HCT116 (cell line): ENCODE measurements around the gene LTBP4. TPM values are rescaled to one million over a fixed set of nuclear protein-coding genes. Genes with fewer than 3 reads are reported as not detected.

ENCODE experiments used
- ATAC-seq: fragments of 200-7000 bp; cut with Tn5 transposase; 2 replicates; pipeline ENCODE4 v1.9.1; 2020; ENCODE audit warnings: mild to moderate bottlenecking, moderate library complexity
- BruUV-seq: library from RNA; stranded (reverse); fragments of 400-500 nt; replicated peaks from 2 replicates; lab custom pipeline; 2021; lab: Mats Ljungman, UMichigan
- CTCF ChIA-PET: fragments of 300-600 bp; sonication (Branson Sonifier 250); formaldehyde crosslinking; loops from one replicate; lab custom pipeline; 2021; ENCODE audit warnings: antibody characterized with exemption; lab: Charles Lee
- POLR2A ChIA-PET: fragments of 300-600, 350-600 bp; sonication (Branson Sonifier 250); formaldehyde crosslinking; loops from one replicate; lab custom pipeline; 2021; ENCODE audit warnings: antibody characterized with exemption; lab: Charles Lee
- RAD21 ChIA-PET, 2 experiments: fragments of 300-600 bp; sonication (Branson Sonifier 250); formaldehyde crosslinking; loops; one replicate each; lab custom pipeline; 2023; ENCODE audit warnings: low total read pairs in 2 of 2; ENCODE audit not compliant: uncharacterized antibody in 2 of 2, unreplicated experiment in 2 of 2, low non-redundant PET in 1 of 2; lab: Charles Lee
- DNase-seq: peaks from one replicate; pipeline ENCODE4 v3.0.0-alpha.2; 2010; ENCODE audit warnings: low read depth, low spot score
- H2AFZ ChIP-seq: fragments of 200-600 bp; shearing (Covaris generic), sonication (generic); 2 replicates; pipeline ENCODE4 v1.6.1; 2017; ENCODE audit warnings: low read depth, mixed run types, mixed read lengths, antibody characterized with exemption, low read length; ENCODE audit not compliant: poor library complexity, severe bottlenecking
- H3K27ac ChIP-seq: 2 replicates; pipeline ENCODE4 v1.5.1; 2012; ENCODE audit warnings: low read depth, low read length
- H3K27me3 ChIP-seq: fragments of 200-600 bp; sonication (generic); 2 replicates; pipeline ENCODE4 v1.6.1; 2016; ENCODE audit warnings: mixed run types, low read length, mixed read lengths; ENCODE audit not compliant: insufficient read depth
- H3K36me3 ChIP-seq, 2 experiments: fragments of 200-500 bp in 1 of 2; fragments of 200-600 bp in 1 of 2; sonication (Bioruptor generic) in 1 of 2; sonication (generic) in 1 of 2; 2 replicates each; pipeline versions ENCODE4 v1.5.1 to v1.6.1; 2014 to 2016; ENCODE audit warnings: low read length in 2 of 2, inconsistent platforms in 1 of 2, mixed read lengths in 1 of 2, mixed run types in 1 of 2; ENCODE audit not compliant: insufficient read depth in 2 of 2, control insufficient read depth in 1 of 2
- H3K4me1 ChIP-seq, 2 experiments: fragments of 200-600 bp in 1 of 2; sonication (generic) in 1 of 2; 2 replicates each; pipeline versions ENCODE4 v1.5.1 to v1.6.1; 2012 to 2017; ENCODE audit warnings: low read length in 2 of 2, inconsistent platforms in 1 of 2, mild to moderate bottlenecking in 1 of 2, mixed read lengths in 1 of 2, mixed run types in 1 of 2, moderate library complexity in 1 of 2; ENCODE audit not compliant: insufficient read depth in 2 of 2, control insufficient read depth in 1 of 2
- H3K4me2 ChIP-seq: fragments of 200-600 bp; sonication (generic); 2 replicates; pipeline ENCODE4 v1.6.1; 2017; ENCODE audit warnings: mixed run types, low read length, mixed read lengths
- H3K4me3 ChIP-seq, 2 experiments: fragments of 200-600 bp in 1 of 2; sonication (generic) in 1 of 2; replicated peaks in 1 of 2; 2 replicates each; pipeline ENCODE4 v1.5.1; 2011 to 2016; ENCODE audit warnings: low read length in 2 of 2, control low read depth in 1 of 2, low read depth in 1 of 2, mild to moderate bottlenecking in 1 of 2, mixed read lengths in 1 of 2, mixed run types in 1 of 2
- H3K79me2 ChIP-seq: fragments of 200-600 bp; sonication (generic); 2 replicates; pipeline ENCODE4 v1.6.1; 2017; ENCODE audit warnings: mild to moderate bottlenecking, mixed run types, low read length, moderate library complexity, mixed read lengths; ENCODE audit not compliant: insufficient read depth
- H3K9ac ChIP-seq: fragments of 200-600 bp; sonication (generic); 2 replicates; pipeline ENCODE4 v1.6.1; 2016; ENCODE audit warnings: low read length, mixed read lengths
- H3K9me2 ChIP-seq: fragments of 200-600 bp; sonication (generic), shearing (Covaris generic); 2 replicates; pipeline ENCODE4 v1.6.1; 2017; ENCODE audit warnings: mixed run types, mild to moderate bottlenecking, moderate library complexity; ENCODE audit not compliant: insufficient read depth
- H3K9me3 ChIP-seq, 2 experiments: fragments of 200-500 bp in 1 of 2; fragments of 200-600 bp in 1 of 2; sonication (Bioruptor generic) in 1 of 2; sonication (generic) in 1 of 2; 2 replicates each; pipeline ENCODE4 v1.6.1; 2014 to 2017; ENCODE audit warnings: low read length in 2 of 2, mixed read lengths in 2 of 2, inconsistent platforms in 1 of 2, low read depth in 1 of 2, mild to moderate bottlenecking in 1 of 2, mixed run types in 1 of 2, moderate library complexity in 1 of 2; ENCODE audit not compliant: control insufficient read depth in 1 of 2, insufficient read depth in 1 of 2
- H4K20me1 ChIP-seq: fragments of 200-600 bp; sonication (generic), shearing (Covaris generic); 2 replicates; pipeline ENCODE4 v1.6.1; 2017; ENCODE audit warnings: mixed run types, mild to moderate bottlenecking, moderate library complexity; ENCODE audit not compliant: insufficient read depth
- CEBPB ChIP-seq: IDR thresholded peaks from 2 replicates; pipeline ENCODE4 v1.6.1; 2012; ENCODE audit warnings: low read depth
- EGR1 ChIP-seq: IDR thresholded peaks from 2 replicates; pipeline ENCODE4 v1.6.1; 2012; ENCODE audit warnings: low read depth
- EZH2phosphoT487 ChIP-seq: fragments of 200-600 bp; IDR thresholded peaks from 2 replicates; pipeline ENCODE4 v1.6.1; 2018; ENCODE audit warnings: antibody characterized with exemption, borderline replicate concordance
- POLR2AphosphoS5 ChIP-seq: IDR thresholded peaks from 2 replicates; pipeline ENCODE4 v1.6.1; 2011; ENCODE audit warnings: mild to moderate bottlenecking, low read depth, low read length, moderate library complexity
- RAD21 ChIP-seq: IDR thresholded peaks from 2 replicates; pipeline ENCODE4 v1.6.1; 2012; ENCODE audit warnings: low read depth, mild to moderate bottlenecking
- SP1 ChIP-seq: IDR thresholded peaks from 2 replicates; pipeline ENCODE4 v1.6.1; 2012; ENCODE audit warnings: low read depth
- ZFX ChIP-seq: fragments of 450-650 bp; IDR thresholded peaks from 2 replicates; pipeline ENCODE4 v1.6.1; 2017
- intact Hi-C: fragments of 100-400 bp; cut with micrococcal nuclease; formaldehyde crosslinking; loops from 2 replicates; pipeline ENCODE4 v1.10.0; 2022
- total RNA-seq: library from RNA; stranded (reverse); gene quantifications from one replicate; pipeline ENCODE4 v1.2.1, GENCODE V29; 2021; ENCODE audit not compliant: unreplicated experiment

Gene LTBP4
- total RNA-seq, 1 experiment from 2014 or later = 310 TPM

DNA sequence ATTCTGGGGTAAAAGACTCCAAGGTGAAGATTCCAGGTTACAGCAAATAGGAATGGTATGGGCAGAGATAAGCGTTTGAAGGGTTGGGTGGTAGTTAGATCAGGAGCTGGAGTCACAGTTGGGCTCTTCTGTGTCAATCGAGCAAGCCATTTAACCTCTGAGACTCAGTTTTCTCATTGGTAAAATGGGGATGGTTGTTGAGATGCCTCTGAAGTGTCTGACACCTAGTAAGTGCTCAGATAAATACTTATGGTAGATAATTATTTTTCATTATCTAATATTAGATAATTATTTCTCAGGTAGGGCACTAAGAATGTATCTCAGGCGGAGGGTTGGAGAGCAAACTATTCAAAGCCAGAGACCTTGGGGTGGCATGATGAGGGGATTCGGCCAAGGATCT is 7.8 kb downstream of the LTBP4 start:
- ChIA-PET CTCF (interaction anchor here (1.0 to 1.5 kb wide), 2 partner anchors 26 to 304 kb away, joined by 3 to 5 read pairs; no protein-coding TSS in a partner anchor), RAD21 (no interaction called here)
- peak overlapping the region; percentile 74 for H3K9ac ChIP-seq

DNA sequence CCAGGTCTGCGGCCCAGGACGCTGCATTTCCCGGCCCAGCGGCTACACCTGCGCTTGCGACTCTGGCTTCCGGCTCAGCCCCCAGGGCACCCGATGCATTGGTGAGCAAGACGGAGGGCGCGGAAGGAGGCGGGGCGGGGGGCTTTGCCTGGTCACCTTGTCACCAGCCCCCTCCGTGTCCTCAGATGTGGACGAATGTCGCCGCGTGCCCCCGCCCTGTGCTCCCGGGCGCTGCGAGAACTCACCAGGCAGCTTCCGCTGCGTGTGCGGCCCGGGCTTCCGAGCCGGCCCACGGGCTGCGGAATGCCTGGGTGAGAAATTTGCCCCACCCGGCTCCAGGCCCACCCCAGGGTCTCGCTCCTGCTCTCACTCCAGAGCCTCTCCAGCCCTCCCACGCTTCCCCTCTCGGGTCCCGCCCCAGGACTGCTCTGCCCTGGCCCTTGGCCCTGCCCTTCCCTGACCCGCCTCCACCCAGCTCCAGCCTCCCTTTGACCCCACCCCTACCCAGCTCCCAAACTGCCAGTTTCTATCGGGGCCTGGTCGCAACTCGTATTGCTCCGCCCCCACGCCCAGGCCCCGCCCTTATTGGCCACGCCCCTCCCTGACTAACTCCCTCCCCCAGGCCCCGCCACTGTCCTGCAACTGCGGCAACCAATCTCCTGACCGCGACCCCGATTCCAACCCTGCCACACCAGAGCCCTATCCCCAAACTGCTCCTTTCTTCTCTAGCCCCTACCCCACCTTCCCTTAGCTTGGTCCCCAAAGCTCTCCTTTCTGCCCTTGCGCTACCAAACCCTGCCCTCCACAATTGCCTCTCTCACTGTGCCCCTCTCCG is 8.6 kb downstream of the LTBP4 start:
- H3K27me3 ChIP-seq = no peaks in the 10 kb centered on the region
- POLR2A ChIA-PET = interaction anchor here (0.6 to 0.8 kb wide), 5 partner anchors 36 to 1242 kb away, joined by 3 to 6 read pairs (median 3); partner anchors contain the start of gene ZFP36

More for the DNA sequence above, 7.8 kb downstream of the LTBP4 start:
- BruUV-seq = TSS peak; percentile 29
- POLR2A ChIA-PET = no interaction called here
- peak overlapping the region; percentile 95 for H3K4me2 ChIP-seq
- ATAC-seq (no peak), DNase-seq (no peak)
- H3K9me3 ChIP-seq = no peaks in the 10 kb centered on the region
- 0 out of 4 replicates have a peak, but pooled peaks cover 3 to 9% of the 10 kb centered on the region in 2 experiments for H3K36me3 ChIP-seq
- H3K27me3 ChIP-seq = no peaks in the 10 kb centered on the region
- TF ChIP-seq EZH2phosphoT487 (no peak), CEBPB (no peak)
- no peaks in the 10 kb centered on the region for H3K9me2 ChIP-seq
- peaks cover 47 to 97% of the 10 kb centered on the region in 2 experiments for H3K4me1 ChIP-seq
- H3K27ac ChIP-seq = peak overlapping the region; percentile 85
- no peaks in the 10 kb centered on the region for H4K20me1 ChIP-seq
- intact Hi-C loops = loop anchor here (10.0 kb wide), 1 partner anchor 464 kb away; no protein-coding TSS in a partner anchor
- H3K79me2 ChIP-seq = peaks cover 4% of the 10 kb centered on the region; the same call in 1 of the 2 replicates
- no peak overlapping the region for H2AFZ ChIP-seq
- H3K4me3 ChIP-seq = peak overlapping the region; percentile 61 to 67

More for the DNA sequence above, 8.6 kb downstream of the LTBP4 start:
- TF ChIP-seq RAD21 = no peak
- 0 out of 2 replicates have a peak, but pooled peaks have one; percentile 10 for TF ChIP-seq SP1
- peak; percentile 91 for TF ChIP-seq EGR1
- peak; percentile 83 for TF ChIP-seq POLR2AphosphoS5
- peak; percentile 50; the same call in 1 of the 2 replicates for TF ChIP-seq ZFX
- TF ChIP-seq, all 23 proteins: peak for 4
- TSS peak; percentile 77 for BruUV-seq
- H3K79me2 ChIP-seq = peaks cover 5% of the 10 kb centered on the region; the same call in 1 of the 2 replicates
- no peaks in the 10 kb centered on the region for H4K20me1 ChIP-seq
- CTCF ChIA-PET = interaction anchor here (0.8 to 1.5 kb wide), 4 partner anchors 15 to 304 kb away, joined by 3 to 8 read pairs (median 4); no protein-coding TSS in a partner anchor
- peak overlapping the region; percentile 85 for H3K27ac ChIP-seq
- H3K9ac ChIP-seq = peak overlapping the region; percentile 74
- H3K9me3 ChIP-seq = no peaks in the 10 kb centered on the region
- H2AFZ ChIP-seq = no peak overlapping the region
- H3K36me3 ChIP-seq = 0 out of 4 replicates have a peak, but pooled peaks cover 3 to 9% of the 10 kb centered on the region in 2 experiments
- peak; percentile 88 for DNase-seq
- H3K4me3 ChIP-seq = peak overlapping the region; percentile 61 to 67
- H3K4me1 ChIP-seq = peaks cover 41 to 97% of the 10 kb centered on the region in 2 experiments
- RAD21 ChIA-PET = no interaction called here
- peak overlapping the region; percentile 95 for H3K4me2 ChIP-seq
- ATAC-seq = peak; percentile 57
- H3K9me2 ChIP-seq = no peaks in the 10 kb centered on the region
- intact Hi-C loops = loop anchor here (5.0 to 10.0 kb wide), 2 partner anchors 387 to 465 kb away; no protein-coding TSS in a partner anchor
